ENCODE measurements around the gene JAKMIP2.

DNA sequence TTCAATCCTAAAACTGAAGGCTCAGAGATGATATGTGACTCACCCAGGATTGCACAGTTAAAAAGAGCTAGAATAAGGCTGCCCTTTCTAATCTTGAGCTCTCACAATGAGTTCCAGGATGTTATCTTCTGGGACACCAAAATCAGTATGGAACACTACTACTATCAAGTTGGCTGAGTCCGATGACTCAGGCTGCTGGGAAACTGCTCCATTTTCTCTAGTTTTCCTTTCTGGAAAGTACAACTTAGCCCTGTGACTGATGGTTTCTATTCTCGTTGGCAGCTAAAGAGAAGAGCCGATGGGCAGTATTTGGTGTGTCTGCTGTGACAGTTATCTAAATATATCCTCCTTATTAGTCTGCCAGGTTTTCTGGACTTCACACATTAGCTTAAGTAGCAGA lies 234.8 kb downstream of the JAKMIP2 start:
- TF ChIP-seq SMC3 (conservative IDR thresholded peaks at IDR 0.05; ENCODE audit: poor library complexity): no peak
- no peak for TF ChIP-seq RAD21 (conservative IDR thresholded peaks at IDR 0.05)
- TF ChIP-seq, protein P1, sequence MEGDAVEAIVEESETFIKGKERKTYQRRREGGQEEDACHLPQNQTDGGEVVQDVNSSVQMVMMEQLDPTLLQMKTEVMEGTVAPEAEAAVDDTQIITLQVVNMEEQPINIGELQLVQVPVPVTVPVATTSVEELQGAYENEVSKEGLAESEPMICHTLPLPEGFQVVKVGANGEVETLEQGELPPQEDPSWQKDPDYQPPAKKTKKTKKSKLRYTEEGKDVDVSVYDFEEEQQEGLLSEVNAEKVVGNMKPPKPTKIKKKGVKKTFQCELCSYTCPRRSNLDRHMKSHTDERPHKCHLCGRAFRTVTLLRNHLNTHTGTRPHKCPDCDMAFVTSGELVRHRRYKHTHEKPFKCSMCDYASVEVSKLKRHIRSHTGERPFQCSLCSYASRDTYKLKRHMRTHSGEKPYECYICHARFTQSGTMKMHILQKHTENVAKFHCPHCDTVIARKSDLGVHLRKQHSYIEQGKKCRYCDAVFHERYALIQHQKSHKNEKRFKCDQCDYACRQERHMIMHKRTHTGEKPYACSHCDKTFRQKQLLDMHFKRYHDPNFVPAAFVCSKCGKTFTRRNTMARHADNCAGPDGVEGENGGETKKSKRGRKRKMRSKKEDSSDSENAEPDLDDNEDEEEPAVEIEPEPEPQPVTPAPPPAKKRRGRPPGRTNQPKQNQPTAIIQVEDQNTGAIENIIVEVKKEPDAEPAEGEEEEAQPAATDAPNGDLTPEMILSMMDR (IDR thresholded peaks at IDR 0.05; ENCODE audit: poor library complexity, severe bottlenecking): no peak
- no peak for TF ChIP-seq POLR2AphosphoS5 (IDR thresholded peaks at IDR 0.05)
- TF ChIP-seq MXI1 (conservative IDR thresholded peaks at IDR 0.05; ENCODE audit: poor library complexity, severe bottlenecking): no peak
- no peak for TF ChIP-seq TAF1 (IDR thresholded peaks at IDR 0.05; ENCODE audit: low read depth)
- TF ChIP-seq EP300 (conservative IDR thresholded peaks at IDR 0.05; ENCODE audit: poor library complexity, severe bottlenecking): no peak
